Karpas-422 (cell line): Measurements from ENCODE around the gene CSH1. TPM values are rescaled to one million over a fixed set of nuclear protein-coding genes. Genes with fewer than 3 reads are reported as not detected.

Source experiments
- DNase-seq: peaks from one replicate; pipeline ENCODE4 v3.0.0-alpha.2; 2015
- H2AFZ ChIP-seq: fragments of 200-600 bp; sonication (generic); 2 replicates; pipeline ENCODE4 v1.6.1; 2014; ENCODE audit warnings: antibody characterized with exemption, low read length, mixed read lengths
- H3K27ac ChIP-seq: fragments of 200-600 bp; sonication (generic); 2 replicates; pipeline ENCODE4 v1.5.1; 2014; ENCODE audit warnings: mild to moderate bottlenecking, low read length, moderate library complexity
- H3K27me3 ChIP-seq: fragments of 200-600 bp; sonication (generic); 2 replicates; pipeline ENCODE4 v1.6.1; 2014; ENCODE audit warnings: low read length, mixed read lengths
- H3K36me3 ChIP-seq: fragments of 200-600 bp; sonication (generic); 2 replicates; pipeline ENCODE4 v1.6.1; 2014; ENCODE audit warnings: low read length, mixed read lengths; ENCODE audit not compliant: insufficient read depth
- H3K4me1 ChIP-seq: fragments of 200-600 bp; sonication (generic); 2 replicates; pipeline ENCODE4 v1.6.1; 2014; ENCODE audit warnings: mild to moderate bottlenecking, low read length, mixed read lengths
- H3K4me2 ChIP-seq: fragments of 200-600 bp; sonication (generic); 2 replicates; pipeline ENCODE4 v1.6.1; 2014; ENCODE audit warnings: low read length, low read depth, mild to moderate bottlenecking; ENCODE audit not compliant: poor library complexity, severe bottlenecking
- H3K4me3 ChIP-seq: fragments of 200-600 bp; sonication (generic); 2 replicates; pipeline ENCODE4 v1.5.1; 2014; ENCODE audit warnings: mild to moderate bottlenecking, antibody characterized with exemption, low read length, mixed read lengths
- H3K79me2 ChIP-seq: fragments of 200-600 bp; sonication (generic); 2 replicates; pipeline ENCODE4 v1.6.1; 2014; ENCODE audit warnings: mild to moderate bottlenecking, low read length, mixed read lengths
- H3K9ac ChIP-seq: fragments of 200-600 bp; sonication (generic); 2 replicates; pipeline ENCODE4 v1.6.0; 2014; ENCODE audit warnings: low read length
- H3K9me2 ChIP-seq: fragments of 200-600 bp; sonication (generic), shearing (Covaris generic); replicated peaks from 2 replicates; pipeline ENCODE4 v1.6.0; 2014; ENCODE audit warnings: mild to moderate bottlenecking, low read length, moderate library complexity; ENCODE audit not compliant: insufficient read depth
- H3K9me3 ChIP-seq: fragments of 300-700, 200-600 bp; sonication (generic); 2 replicates; pipeline ENCODE4 v1.6.1; 2014; ENCODE audit warnings: low read length, mixed read lengths
- H4K20me1 ChIP-seq: fragments of 200-600 bp; sonication (generic); 2 replicates; pipeline ENCODE4 v1.6.1; 2014; ENCODE audit warnings: mild to moderate bottlenecking, antibody characterized with exemption, low read length, low read depth; ENCODE audit not compliant: insufficient read depth
- total RNA-seq: library from RNA; depleted of rRNA; stranded (reverse); fragments of >200 nt; shearing (Covaris generic); gene quantifications from 2 replicates; pipeline ENCODE4 v1.2.3, GENCODE V29; 2014; ENCODE audit warnings: low replicate concordance

The CSH1 gene
- total RNA-seq, 1 experiment from 2014 or later: not detected

DNA sequence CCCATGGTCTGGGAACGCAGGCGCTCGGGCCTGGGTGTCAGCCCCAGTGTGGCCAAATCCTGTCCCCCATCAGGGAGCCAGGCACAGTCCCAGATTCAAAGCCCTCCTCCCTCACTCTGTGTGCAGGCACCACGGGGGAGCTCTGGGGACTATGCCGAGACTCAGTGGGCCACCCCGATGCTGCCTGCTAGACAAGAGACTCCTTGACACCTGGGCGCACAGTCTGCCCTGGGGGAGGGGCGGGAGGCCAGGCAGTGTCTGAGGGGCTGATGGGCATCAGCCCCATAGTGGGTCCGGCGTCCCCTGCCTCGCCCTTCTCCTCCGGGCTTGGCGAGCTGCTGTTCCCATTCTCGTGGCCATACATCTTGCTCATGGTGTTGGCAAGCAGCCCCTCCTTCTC, 44.2 kb upstream of the CSH1 start:
- Histone ChIP-seq H4K20me1 (no peaks in the 10 kb centered on the region), H3K4me2 (no peak overlapping the region), H3K36me3 (no peaks in the 10 kb centered on the region), H3K9me2 (no peaks in the 10 kb centered on the region), H3K4me1 (peaks cover 17% of the 10 kb centered on the region), H3K9ac (no peak overlapping the region), H3K27ac (no peak overlapping the region), H2AFZ (no peak overlapping the region), H3K79me2 (no peaks in the 10 kb centered on the region), H3K4me3 (no peak overlapping the region), H3K27me3 (no peaks in the 10 kb centered on the region), H3K9me3 (no peaks in the 10 kb centered on the region)
- no peak for DNase-seq

DNA sequence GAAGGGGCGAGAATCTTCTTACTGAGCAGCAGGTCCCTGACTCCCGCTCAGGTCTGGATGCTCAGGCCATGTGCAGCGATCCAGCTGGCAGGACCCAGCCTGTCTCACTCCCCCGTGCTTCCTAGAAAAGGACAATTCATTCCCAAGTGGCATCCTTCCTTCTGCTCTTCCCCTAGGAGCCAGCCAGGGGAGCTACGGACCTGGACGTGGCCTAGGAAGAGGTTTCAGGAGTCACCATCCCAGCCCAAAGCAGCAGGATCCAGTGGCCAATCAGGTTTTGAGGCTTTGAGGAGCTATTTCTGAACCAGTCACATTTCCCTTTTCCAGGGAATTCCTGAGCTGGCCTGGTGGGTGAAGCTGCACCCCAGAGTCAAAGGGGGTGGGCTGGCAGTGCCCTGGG, 43.5 kb upstream of the CSH1 start:
- no peak for DNase-seq

DNA sequence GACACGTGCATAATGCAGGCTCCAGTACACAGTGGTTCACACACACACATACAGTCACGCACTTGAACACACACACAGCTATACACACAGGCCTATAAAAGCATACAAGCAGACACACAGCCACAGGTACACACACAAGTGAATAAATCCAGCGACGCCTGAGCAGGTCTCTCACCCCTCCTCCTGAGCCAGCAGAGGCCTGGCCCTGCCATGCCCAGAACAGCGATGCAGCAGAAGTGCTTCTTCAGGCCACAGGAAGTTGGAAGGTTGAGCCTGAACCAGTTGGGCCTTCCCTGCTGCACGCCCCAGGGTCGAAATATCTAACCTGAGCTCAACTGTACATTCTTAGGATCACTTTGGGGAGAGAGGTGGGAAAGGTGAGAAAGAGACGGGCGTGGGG, 43.0 kb upstream of the CSH1 start:
- Histone ChIP-seq H3K27ac (no peak overlapping the region), H2AFZ (no peak overlapping the region), H3K9me3 (no peaks in the 10 kb centered on the region), H4K20me1 (no peaks in the 10 kb centered on the region), H3K4me2 (no peak overlapping the region), H3K4me1 (peaks cover 24% of the 10 kb centered on the region), H3K9ac (no peak overlapping the region), H3K4me3 (no peak overlapping the region), H3K36me3 (no peaks in the 10 kb centered on the region), H3K9me2 (no peaks in the 10 kb centered on the region), H3K27me3 (no peaks in the 10 kb centered on the region), H3K79me2 (no peaks in the 10 kb centered on the region)
- DNase-seq: no peak

More for the DNA sequence above, 43.5 kb upstream of the CSH1 start:
- H3K36me3 ChIP-seq: no peaks in the 10 kb centered on the region
- no peak overlapping the region for H3K9ac ChIP-seq
- H4K20me1 ChIP-seq: no peaks in the 10 kb centered on the region
- no peak overlapping the region for H2AFZ ChIP-seq
- H3K9me2 ChIP-seq: no peaks in the 10 kb centered on the region
- H3K4me1 ChIP-seq: peaks cover 19% of the 10 kb centered on the region
- no peaks in the 10 kb centered on the region for H3K79me2 ChIP-seq
- H3K4me3 ChIP-seq: no peak overlapping the region
- no peak overlapping the region for H3K27ac ChIP-seq
- H3K27me3 ChIP-seq: no peaks in the 10 kb centered on the region
- H3K9me3 ChIP-seq: no peaks in the 10 kb centered on the region
- no peak overlapping the region for H3K4me2 ChIP-seq

DNA sequence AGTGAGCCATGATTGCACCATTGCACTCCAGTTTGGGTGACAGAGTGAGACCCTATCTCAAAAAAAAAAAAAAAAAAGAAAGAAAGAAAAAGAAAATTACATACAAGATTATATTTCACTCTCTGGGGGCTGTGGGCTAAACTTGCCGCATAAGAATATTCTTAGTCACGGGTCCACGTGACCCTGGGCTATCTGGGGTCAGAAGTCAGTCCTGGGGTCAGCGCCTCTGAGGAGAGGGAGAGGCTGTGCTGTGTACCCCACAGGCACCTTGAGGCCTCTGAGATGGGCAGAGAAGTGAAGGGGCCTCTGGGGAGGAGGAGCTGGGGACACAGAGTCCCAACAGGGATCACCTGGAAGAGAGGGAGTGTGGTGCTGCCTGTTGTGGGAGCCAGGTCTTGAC, 41.5 kb upstream of the CSH1 start:
- no peak overlapping the region for H3K4me3 ChIP-seq
- no peak overlapping the region for H2AFZ ChIP-seq
- no peak overlapping the region for H3K27ac ChIP-seq
- H3K79me2 ChIP-seq: no peaks in the 10 kb centered on the region
- H3K27me3 ChIP-seq: no peaks in the 10 kb centered on the region
- H3K9me3 ChIP-seq: no peaks in the 10 kb centered on the region
- no peaks in the 10 kb centered on the region for H4K20me1 ChIP-seq
- H3K4me1 ChIP-seq: peaks cover 39% of the 10 kb centered on the region
- no peaks in the 10 kb centered on the region for H3K9me2 ChIP-seq
- H3K4me2 ChIP-seq: no peak overlapping the region
- no peaks in the 10 kb centered on the region for H3K36me3 ChIP-seq
- DNase-seq: no peak
- H3K9ac ChIP-seq: no peak overlapping the region

DNA sequence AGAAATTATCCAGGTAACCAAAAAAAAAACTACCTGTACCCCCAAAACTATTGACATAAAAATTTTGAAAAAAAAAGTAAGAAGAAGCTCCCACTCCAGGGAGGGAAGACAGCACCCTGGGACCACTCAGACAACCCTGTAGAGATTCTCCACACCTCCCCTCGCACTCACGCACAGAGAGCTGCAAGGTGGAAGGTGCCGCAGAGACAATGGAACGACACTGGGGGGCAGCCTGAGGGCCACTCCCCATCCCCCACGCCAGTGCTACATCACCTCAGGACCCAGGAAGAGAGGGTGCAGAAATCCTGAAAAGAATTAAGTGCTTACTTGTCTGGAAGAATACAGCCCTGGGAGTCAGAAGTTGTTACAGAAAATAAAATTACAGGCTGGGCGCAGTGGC, 40.9 kb upstream of the CSH1 start:
- Histone ChIP-seq H2AFZ (no peak overlapping the region), H3K79me2 (no peaks in the 10 kb centered on the region), H4K20me1 (no peaks in the 10 kb centered on the region), H3K4me2 (peak overlapping the region; percentile 23), H3K9me3 (no peaks in the 10 kb centered on the region), H3K27me3 (no peaks in the 10 kb centered on the region), H3K9me2 (no peaks in the 10 kb centered on the region), H3K4me3 (no peak overlapping the region), H3K9ac (no peak overlapping the region), H3K36me3 (no peaks in the 10 kb centered on the region), H3K4me1 (peaks cover 45% of the 10 kb centered on the region), H3K27ac (no peak overlapping the region)
- DNase-seq: no peak

DNA sequence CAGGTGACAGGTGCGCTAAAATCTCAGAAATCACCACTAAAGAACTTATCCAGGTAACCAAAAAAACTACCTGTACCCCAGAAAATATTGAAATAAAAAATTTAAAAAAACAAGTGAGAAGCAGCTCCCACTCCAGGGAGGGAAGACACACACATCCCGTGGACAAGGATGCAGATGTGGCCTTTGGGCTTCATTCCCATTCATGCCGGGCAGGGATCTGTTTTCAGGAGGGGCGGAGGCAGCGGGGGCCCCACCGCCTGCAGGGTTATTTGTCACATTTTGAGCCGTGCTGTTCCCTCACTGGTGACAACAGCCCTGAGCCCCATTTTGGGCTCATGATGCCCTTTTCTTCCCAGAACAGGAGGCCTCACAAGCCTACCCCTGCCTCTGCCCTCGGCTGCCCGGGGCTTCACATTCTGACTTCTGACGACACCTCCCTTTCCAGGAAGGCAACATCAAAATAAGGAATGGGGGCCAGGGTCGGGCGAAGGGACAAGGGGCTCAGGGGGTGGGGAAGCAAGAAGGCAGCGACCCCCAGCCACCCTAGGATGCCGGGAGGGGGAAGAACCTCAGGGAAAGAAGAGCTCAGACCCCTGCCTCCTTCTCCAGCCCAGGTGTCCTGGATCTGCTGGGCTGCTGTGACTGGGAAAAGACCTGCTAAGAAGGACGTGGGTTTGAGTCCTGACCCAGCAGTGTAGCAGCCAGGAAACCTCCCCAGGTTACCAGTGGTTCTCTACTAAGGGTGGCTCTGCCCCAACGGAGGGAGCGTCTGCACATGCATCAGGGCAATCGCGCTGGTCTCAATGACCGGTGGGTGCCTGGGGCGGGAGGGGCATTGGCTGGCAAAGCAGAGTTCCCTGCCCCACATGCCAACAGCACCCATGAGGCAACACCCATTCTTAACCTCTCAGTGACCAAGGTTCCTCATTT, 38.1 kb upstream of the CSH1 start:
- Histone ChIP-seq H3K9me3 (no peaks in the 10 kb centered on the region), H3K9ac (peak overlapping the region; percentile 25; the same call in 1 of the 2 replicates), H3K27ac (no peak overlapping the region), H3K4me2 (peak overlapping the region; percentile 18), H3K36me3 (peaks cover 23% of the 10 kb centered on the region), H4K20me1 (peaks cover 15% of the 10 kb centered on the region), H2AFZ (no peak overlapping the region), H3K79me2 (peaks cover 27% of the 10 kb centered on the region), H3K27me3 (no peaks in the 10 kb centered on the region), H3K9me2 (no peaks in the 10 kb centered on the region), H3K4me3 (no peak overlapping the region), H3K4me1 (peaks cover 65% of the 10 kb centered on the region)
- no peak for DNase-seq

DNA sequence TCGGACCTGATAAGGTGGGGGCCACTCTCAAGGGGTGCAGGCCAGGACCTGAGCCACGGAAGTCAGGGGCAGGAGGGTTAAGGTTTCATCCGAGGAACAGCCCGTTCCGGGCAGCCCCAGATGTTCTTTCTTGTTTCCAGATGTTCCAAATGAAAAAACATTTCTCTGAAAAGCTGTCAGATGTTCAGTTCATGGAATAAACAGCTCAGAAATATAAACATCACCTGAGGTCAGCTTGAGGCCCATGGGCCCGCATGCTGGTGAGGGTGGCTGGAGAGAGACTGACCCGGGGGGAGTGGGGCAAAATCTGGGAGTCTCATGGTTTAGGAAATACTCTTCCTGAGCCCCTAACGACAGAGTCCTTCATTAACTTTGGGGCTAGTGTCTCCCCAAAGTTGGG, 37.2 kb upstream of the CSH1 start:
- DNase-seq: no peak
- Histone ChIP-seq H3K9ac (peak overlapping the region; percentile 100), H3K27me3 (no peaks in the 10 kb centered on the region), H4K20me1 (peaks cover 20% of the 10 kb centered on the region), H2AFZ (no peak overlapping the region), H3K9me2 (no peaks in the 10 kb centered on the region), H3K9me3 (no peaks in the 10 kb centered on the region), H3K79me2 (peaks cover 27% of the 10 kb centered on the region), H3K4me2 (no peak overlapping the region), H3K36me3 (peaks cover 31% of the 10 kb centered on the region), H3K4me3 (no peak overlapping the region), H3K4me1 (peaks cover 73% of the 10 kb centered on the region), H3K27ac (no peak overlapping the region)

DNA sequence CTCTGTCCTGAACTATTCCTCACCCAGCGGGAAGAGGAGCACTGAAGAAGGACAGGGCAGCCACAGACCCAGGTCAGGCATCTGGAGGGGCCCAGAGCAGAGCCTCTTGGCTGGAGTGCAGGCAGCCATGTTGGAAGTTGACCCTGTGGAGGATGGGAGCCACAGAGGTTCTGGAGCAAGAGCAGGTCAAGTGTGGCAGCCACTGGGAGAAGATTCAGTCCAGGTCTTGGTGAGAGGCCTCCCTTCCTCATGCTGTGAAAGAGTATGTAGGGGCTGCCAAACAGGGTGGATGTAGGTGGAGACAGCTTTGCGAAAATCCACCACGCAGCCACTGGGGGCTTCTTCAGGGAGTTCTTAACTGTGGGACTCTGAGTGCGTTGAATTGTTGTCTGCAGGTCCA, 36.3 kb upstream of the CSH1 start:
- Histone ChIP-seq H3K4me2 (peak overlapping the region; percentile 94), H3K9me2 (no peaks in the 10 kb centered on the region), H3K9ac (peak overlapping the region; percentile 100), H3K36me3 (peaks cover 38% of the 10 kb centered on the region), H3K9me3 (no peaks in the 10 kb centered on the region), H4K20me1 (peaks cover 20% of the 10 kb centered on the region), H3K4me1 (peaks cover 82% of the 10 kb centered on the region), H3K79me2 (peaks cover 27% of the 10 kb centered on the region), H2AFZ (no peak overlapping the region), H3K4me3 (peak overlapping the region; percentile 100), H3K27me3 (no peaks in the 10 kb centered on the region), H3K27ac (peak overlapping the region; percentile 99)
- peak; percentile 65 for DNase-seq
